GM19193 (cell line): ENCODE data around the gene GPX4.
A peak's percentile ranks its signal among the peaks of the same experiment; 100 is the strongest.

Experiments used
- POLR2A ChIP-seq: IDR thresholded peaks from 4 replicates; pipeline ENCODE4 v1.6.1; 2011; ENCODE audit not compliant: insufficient read depth, insufficient read length; ENCODE audit errors: extremely low read depth

GPX4 gene

GRCh38 chr19:1122021-1122971, 18.5 kb downstream of the GPX4 start:
- no peak for TF ChIP-seq POLR2A

GRCh38 chr19:1122972-1123363, 19.2 kb downstream of the GPX4 start:
- TF ChIP-seq POLR2A: no peak

GRCh38 chr19:1123381-1123780, 19.6 kb downstream of the GPX4 start:
- TF ChIP-seq POLR2A: no peak

- TF ChIP-seq POLR2A: no peak
Measured at GRCh38 chr19:1123885-1124677, 20.3 kb downstream of the GPX4 start.

- no peak for TF ChIP-seq POLR2A
Measured at GRCh38 chr19:1125601-1126467, 22.0 kb downstream of the GPX4 start.

- no peak for TF ChIP-seq POLR2A
Measured at GRCh38 chr19:1126984-1127760, 23.4 kb downstream of the GPX4 start.

GRCh38 chr19:1128106-1128505, 24.3 kb downstream of the GPX4 start:
- no peak for TF ChIP-seq POLR2A

GRCh38 chr19:1129535-1129934, 25.7 kb downstream of the GPX4 start:
- no peak for TF ChIP-seq POLR2A

GRCh38 chr19:1130771-1131717, 27.2 kb downstream of the GPX4 start:
- peak; percentile 12 for TF ChIP-seq POLR2A

GRCh38 chr19:1131718-1132551, 28.1 kb downstream of the GPX4 start:
- TF ChIP-seq POLR2A: peak; percentile 80

GRCh38 chr19:1132552-1133383, 29.0 kb downstream of the GPX4 start:
- TF ChIP-seq POLR2A: no peak
